HCT116 (cell line): Measurements from ENCODE around the gene B3GALT6.

Experiments
- JUND ChIP-seq: IDR thresholded peaks from 2 replicates; pipeline ENCODE4 v1.6.1; 2012
- POLR2A ChIP-seq: IDR thresholded peaks from 2 replicates; pipeline ENCODE4 v1.7.0; 2011; ENCODE audit warnings: borderline replicate concordance; ENCODE audit not compliant: insufficient read depth, insufficient read length; ENCODE audit errors: extremely low read depth
- TF ChIP-seq, protein P1 (sequence below): IDR thresholded peaks from 2 replicates; pipeline ENCODE4 v1.6.1; 2012; ENCODE audit warnings: low read depth

DNA sequence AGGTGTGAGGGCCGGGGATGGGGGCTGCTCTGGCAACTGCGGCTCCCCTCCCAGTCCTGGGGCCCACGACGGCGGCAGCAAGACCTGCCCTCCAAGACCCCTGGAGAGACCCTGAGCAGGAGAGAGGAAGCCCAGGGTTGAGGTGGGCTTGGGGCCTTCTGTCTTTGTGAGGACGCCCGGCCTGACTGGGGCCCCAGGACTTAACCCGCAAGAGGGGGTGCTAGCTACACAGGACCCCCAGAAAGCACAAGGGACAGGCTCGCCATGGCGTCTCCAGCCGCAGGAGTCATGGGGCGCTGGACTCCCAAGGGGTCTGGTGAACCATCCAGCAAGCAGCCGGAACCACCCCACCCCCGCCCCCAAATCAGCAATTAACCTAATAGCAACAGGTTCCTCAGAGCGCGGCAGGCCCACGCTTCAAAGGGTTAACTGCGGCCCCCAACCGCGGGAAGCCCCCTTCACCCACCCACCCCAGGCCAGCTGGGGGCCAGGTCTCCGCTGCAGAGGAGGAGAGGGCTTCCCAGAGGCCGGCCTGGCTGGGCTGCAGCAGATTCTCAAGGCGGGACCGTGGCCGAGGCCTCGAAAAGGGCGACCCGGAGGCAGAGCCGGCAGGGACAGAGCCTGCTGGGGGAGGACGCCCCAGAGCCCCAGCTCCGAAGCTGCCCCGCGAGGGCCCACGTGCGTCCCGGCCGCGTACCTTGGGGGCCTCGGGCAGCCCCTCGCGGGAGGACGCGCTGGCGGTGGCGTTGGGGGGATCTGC lies 14.0 kb downstream of the B3GALT6 start:
- TF ChIP-seq, protein P1, sequence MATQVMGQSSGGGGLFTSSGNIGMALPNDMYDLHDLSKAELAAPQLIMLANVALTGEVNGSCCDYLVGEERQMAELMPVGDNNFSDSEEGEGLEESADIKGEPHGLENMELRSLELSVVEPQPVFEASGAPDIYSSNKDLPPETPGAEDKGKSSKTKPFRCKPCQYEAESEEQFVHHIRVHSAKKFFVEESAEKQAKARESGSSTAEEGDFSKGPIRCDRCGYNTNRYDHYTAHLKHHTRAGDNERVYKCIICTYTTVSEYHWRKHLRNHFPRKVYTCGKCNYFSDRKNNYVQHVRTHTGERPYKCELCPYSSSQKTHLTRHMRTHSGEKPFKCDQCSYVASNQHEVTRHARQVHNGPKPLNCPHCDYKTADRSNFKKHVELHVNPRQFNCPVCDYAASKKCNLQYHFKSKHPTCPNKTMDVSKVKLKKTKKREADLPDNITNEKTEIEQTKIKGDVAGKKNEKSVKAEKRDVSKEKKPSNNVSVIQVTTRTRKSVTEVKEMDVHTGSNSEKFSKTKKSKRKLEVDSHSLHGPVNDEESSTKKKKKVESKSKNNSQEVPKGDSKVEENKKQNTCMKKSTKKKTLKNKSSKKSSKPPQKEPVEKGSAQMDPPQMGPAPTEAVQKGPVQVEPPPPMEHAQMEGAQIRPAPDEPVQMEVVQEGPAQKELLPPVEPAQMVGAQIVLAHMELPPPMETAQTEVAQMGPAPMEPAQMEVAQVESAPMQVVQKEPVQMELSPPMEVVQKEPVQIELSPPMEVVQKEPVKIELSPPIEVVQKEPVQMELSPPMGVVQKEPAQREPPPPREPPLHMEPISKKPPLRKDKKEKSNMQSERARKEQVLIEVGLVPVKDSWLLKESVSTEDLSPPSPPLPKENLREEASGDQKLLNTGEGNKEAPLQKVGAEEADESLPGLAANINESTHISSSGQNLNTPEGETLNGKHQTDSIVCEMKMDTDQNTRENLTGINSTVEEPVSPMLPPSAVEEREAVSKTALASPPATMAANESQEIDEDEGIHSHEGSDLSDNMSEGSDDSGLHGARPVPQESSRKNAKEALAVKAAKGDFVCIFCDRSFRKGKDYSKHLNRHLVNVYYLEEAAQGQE = no peak
- TF ChIP-seq POLR2A (no peak), JUND (no peak)
